A673 (cell line): Measurements from ENCODE around the gene AQP6. TPM values are rescaled to one million over a fixed set of nuclear protein-coding genes. Genes with fewer than 3 reads are reported as not detected.

ENCODE experiments used
- BruUV-seq: library from RNA; stranded (reverse); fragments of 400-500 nt; replicated peaks from 2 replicates; lab custom pipeline; 2021; lab: Mats Ljungman, UMichigan
- CTCF ChIA-PET: fragments of 300-600 bp; sonication (Branson Sonifier 250); formaldehyde crosslinking; loops from one replicate; lab custom pipeline; 2022; ENCODE audit warnings: antibody characterized with exemption; lab: Charles Lee
- POLR2A ChIA-PET: fragments of 300-600 bp; sonication (Branson Sonifier 250); formaldehyde crosslinking; loops from one replicate; lab custom pipeline; 2022; ENCODE audit warnings: antibody characterized with exemption; ENCODE audit not compliant: low non-redundant PET; lab: Charles Lee
- DNase-seq: peaks from one replicate; pipeline ENCODE4 v3.0.0-alpha.2; 2015; ENCODE audit warnings: low spot score
- H3K27ac ChIP-seq: fragments of 200-600 bp; sonication (generic); 2 replicates; pipeline ENCODE4 v1.5.1; 2016; ENCODE audit warnings: mixed run types, low read depth, mild to moderate bottlenecking, mixed read lengths, antibody characterized with exemption, low read length; ENCODE audit not compliant: poor library complexity, severe bottlenecking
- H3K27me3 ChIP-seq: fragments of 200-600 bp; sonication (generic); replicated peaks from 2 replicates; pipeline ENCODE4 v1.6.1; 2017; ENCODE audit warnings: mixed run types, low read depth, mild to moderate bottlenecking, mixed read lengths, antibody characterized with exemption, low read length; ENCODE audit not compliant: insufficient read depth, poor library complexity
- H3K36me3 ChIP-seq: fragments of 200-600 bp; sonication (generic); 2 replicates; pipeline ENCODE4 v1.6.1; 2016; ENCODE audit warnings: mixed run types, mild to moderate bottlenecking, mixed read lengths, antibody characterized with exemption, low read length; ENCODE audit not compliant: insufficient read depth, poor library complexity, severe bottlenecking
- H3K4me1 ChIP-seq: fragments of 200-600 bp; sonication (generic); 2 replicates; pipeline ENCODE4 v1.6.1; 2017; ENCODE audit warnings: mixed run types, mild to moderate bottlenecking, mixed read lengths, antibody characterized with exemption, low read length; ENCODE audit not compliant: insufficient read depth, poor library complexity, severe bottlenecking
- H3K4me3 ChIP-seq: fragments of 200-600 bp; sonication (generic); 2 replicates; pipeline ENCODE4 v1.5.1; 2016; ENCODE audit warnings: low read depth, mixed run types, mild to moderate bottlenecking, mixed read lengths, low read length; ENCODE audit not compliant: poor library complexity, severe bottlenecking
- H3K9me3 ChIP-seq: fragments of 200-600 bp; sonication (generic); 2 replicates; pipeline ENCODE4 v1.6.1; 2016; ENCODE audit warnings: mixed run types, low read depth, mild to moderate bottlenecking, mixed read lengths, antibody characterized with exemption, low read length; ENCODE audit not compliant: poor library complexity, severe bottlenecking
- EZH2 ChIP-seq: fragments of 200-600 bp; sonication (generic); IDR thresholded peaks from 2 replicates; pipeline ENCODE4 v1.6.1; 2017; ENCODE audit warnings: borderline replicate concordance, low read depth, mild to moderate bottlenecking, mixed read lengths, antibody characterized with exemption, low read length; ENCODE audit not compliant: poor library complexity, severe bottlenecking
- intact Hi-C: fragments of 100-400 bp; cut with micrococcal nuclease; formaldehyde crosslinking; loops from one replicate; pipeline ENCODE4 v1.10.0; 2022; ENCODE audit not compliant: unreplicated experiment
- total RNA-seq: library from RNA; stranded (reverse); gene quantifications from 2 replicates; pipeline ENCODE4 v1.2.3, GENCODE V29; 2021
- TF ChIP-seq, protein P1 (sequence below): fragments of 300-800, 200-600 bp; sonication (generic); conservative IDR thresholded peaks from 2 replicates; pipeline ENCODE4 v1.5.1; 2017; ENCODE audit warnings: low read depth, mild to moderate bottlenecking, antibody characterized with exemption, low read length, moderate library complexity, mixed read lengths

Gene AQP6
- total RNA-seq, 1 experiment from 2014 or later: not detected

DNA sequence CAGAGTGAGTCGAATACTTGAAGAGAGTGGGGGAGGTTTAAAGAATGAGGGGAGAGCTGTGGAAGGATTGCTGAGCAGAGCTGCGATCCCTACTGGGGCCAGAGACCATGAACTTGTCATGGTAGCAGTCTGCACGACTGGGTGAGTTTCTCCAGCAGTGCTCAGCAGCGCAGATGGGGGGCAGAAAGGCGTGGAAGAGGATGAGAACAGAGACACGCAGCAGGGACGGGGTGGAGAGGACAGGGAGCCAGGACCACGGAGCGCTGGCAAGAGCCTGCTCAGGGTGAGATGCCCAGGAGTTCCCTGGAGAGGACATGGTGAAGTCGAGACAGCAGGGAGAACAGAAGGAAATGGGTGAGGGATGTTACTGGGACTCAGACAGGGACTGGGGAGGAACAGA is 2.1 kb upstream of the AQP6 start:
- H3K27me3 ChIP-seq: no peaks in the 10 kb centered on the region
- H3K27ac ChIP-seq: no peak overlapping the region

DNA sequence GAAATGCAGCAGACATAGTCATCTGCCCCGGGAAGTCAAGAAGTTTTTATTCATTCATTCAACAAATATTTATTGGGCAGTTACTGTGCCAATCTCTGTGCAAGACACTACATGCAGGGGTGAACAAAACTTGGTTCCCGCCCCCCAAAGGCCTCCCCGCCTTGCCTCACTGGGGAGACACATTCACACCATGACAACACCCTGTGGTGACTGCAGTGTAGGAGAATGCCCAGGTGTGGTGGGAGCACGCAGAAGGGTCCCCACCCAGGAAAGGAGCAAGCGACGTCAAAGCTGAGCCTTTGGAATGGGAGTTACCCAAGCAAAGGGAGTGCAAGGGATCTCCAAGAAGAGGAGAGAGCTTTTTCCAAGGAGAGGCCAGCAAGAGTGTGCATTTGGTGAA is 1.6 kb upstream of the AQP6 start:
- no peaks in the 10 kb centered on the region for H3K9me3 ChIP-seq
- ChIA-PET CTCF (no interaction called here), POLR2A (no interaction called here)
- no peak overlapping the region for H3K27ac ChIP-seq
- BruUV-seq: no TSS peak
- no peak for TF ChIP-seq EZH2
- TF ChIP-seq, protein P1, sequence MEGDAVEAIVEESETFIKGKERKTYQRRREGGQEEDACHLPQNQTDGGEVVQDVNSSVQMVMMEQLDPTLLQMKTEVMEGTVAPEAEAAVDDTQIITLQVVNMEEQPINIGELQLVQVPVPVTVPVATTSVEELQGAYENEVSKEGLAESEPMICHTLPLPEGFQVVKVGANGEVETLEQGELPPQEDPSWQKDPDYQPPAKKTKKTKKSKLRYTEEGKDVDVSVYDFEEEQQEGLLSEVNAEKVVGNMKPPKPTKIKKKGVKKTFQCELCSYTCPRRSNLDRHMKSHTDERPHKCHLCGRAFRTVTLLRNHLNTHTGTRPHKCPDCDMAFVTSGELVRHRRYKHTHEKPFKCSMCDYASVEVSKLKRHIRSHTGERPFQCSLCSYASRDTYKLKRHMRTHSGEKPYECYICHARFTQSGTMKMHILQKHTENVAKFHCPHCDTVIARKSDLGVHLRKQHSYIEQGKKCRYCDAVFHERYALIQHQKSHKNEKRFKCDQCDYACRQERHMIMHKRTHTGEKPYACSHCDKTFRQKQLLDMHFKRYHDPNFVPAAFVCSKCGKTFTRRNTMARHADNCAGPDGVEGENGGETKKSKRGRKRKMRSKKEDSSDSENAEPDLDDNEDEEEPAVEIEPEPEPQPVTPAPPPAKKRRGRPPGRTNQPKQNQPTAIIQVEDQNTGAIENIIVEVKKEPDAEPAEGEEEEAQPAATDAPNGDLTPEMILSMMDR: no peak
- intact Hi-C loops: no loop called here
- H3K4me3 ChIP-seq: no peak overlapping the region
- no peaks in the 10 kb centered on the region for H3K36me3 ChIP-seq
- H3K4me1 ChIP-seq: no peaks in the 10 kb centered on the region
- no peaks in the 10 kb centered on the region for H3K27me3 ChIP-seq
- DNase-seq: no peak

More for the DNA sequence above, 2.1 kb upstream of the AQP6 start:
- no peak for TF ChIP-seq EZH2
- TF ChIP-seq, protein P1: no peak
- CTCF ChIA-PET: no interaction called here
- H3K36me3 ChIP-seq: no peaks in the 10 kb centered on the region
- no peaks in the 10 kb centered on the region for H3K9me3 ChIP-seq
- POLR2A ChIA-PET: no interaction called here
- no peaks in the 10 kb centered on the region for H3K4me1 ChIP-seq
- H3K4me3 ChIP-seq: no peak overlapping the region
- no TSS peak for BruUV-seq
- no peak for DNase-seq
- intact Hi-C loops: no loop called here

DNA sequence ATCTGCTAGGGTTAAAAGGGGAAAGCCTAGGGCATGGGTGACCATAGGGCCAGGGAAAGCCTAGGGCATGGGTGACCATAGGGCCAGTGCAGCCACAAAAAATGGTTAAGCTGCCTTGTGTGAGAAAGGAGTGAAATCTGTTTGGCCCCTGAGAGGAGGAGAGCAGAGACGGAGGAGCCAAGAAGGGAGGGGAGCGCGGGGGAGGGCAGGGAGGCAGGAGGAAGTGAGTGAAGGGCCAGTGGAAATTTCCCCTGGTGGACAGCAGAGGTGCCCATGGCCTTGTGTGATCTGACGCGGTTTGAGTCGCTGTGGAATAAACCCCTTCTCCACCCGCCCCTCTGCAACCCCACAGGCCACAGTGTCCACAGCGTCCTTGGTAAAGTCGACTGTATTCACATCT is 618 bp upstream of the AQP6 start:
- Histone ChIP-seq H3K27me3 (no peaks in the 10 kb centered on the region), H3K4me1 (no peaks in the 10 kb centered on the region), H3K27ac (no peak overlapping the region), H3K36me3 (no peaks in the 10 kb centered on the region), H3K4me3 (no peak overlapping the region), H3K9me3 (no peaks in the 10 kb centered on the region)
- no peak for TF ChIP-seq EZH2
- TF ChIP-seq, protein P1: no peak
- CTCF ChIA-PET: no interaction called here
- intact Hi-C loops: no loop called here
- POLR2A ChIA-PET: interaction anchor here (0.7 kb wide), 1 partner anchor 63 kb away, joined by 5 read pairs; no protein-coding TSS in a partner anchor
- no peak for DNase-seq
- BruUV-seq: no TSS peak
